ENCODE results near the gene FBXO36. TPM values are rescaled to one million over a fixed set of nuclear protein-coding genes. Genes with fewer than 3 reads are reported as not detected.

FBXO36 gene
- total RNA-seq, 6 donors from 2014 or later: 2.4 to 13.8 (median 4.5) TPM

- Histone ChIP-seq H3K4me3 (no peak overlapping the region), H3K27me3 (no peaks in the 10 kb centered on the region), H3K4me1 (peaks cover 11 to 38% (median 17%) of the 10 kb centered on the region in 4 donors), H3K27ac (no peak overlapping the region), H3K36me3 (peaks cover 0 to 31% (median 10%) of the 10 kb centered on the region in 4 donors), H3K9me3 (no peaks in the 10 kb centered on the region)
- ATAC-seq (ENCODE audit: low FRiP score in 2 of 2) (peak in 1 of 2 donors; percentile 65), DNase-seq (no peak)
- TF ChIP-seq POLR2A (IDR thresholded peaks at IDR 0.05) (no peak), EP300 (IDR thresholded peaks at IDR 0.05) (no peak), POLR2AphosphoS5 (IDR thresholded peaks at IDR 0.05) (no peak), CTCF (IDR thresholded peaks at IDR 0.05) (no peak)
- WGBS, 2 donors: 67 to 74% methylated on average over 3 of the region's 3 CpGs
Observed at GRCh38 chr2:229901819-229902218, 20.5 kb upstream of the FBXO36 start.

GRCh38 chr2:229903037-229903436 lies 19.3 kb upstream of the FBXO36 start:
- ATAC-seq (ENCODE audit: low FRiP score in 2 of 2) (no peak), DNase-seq (no peak)
- Histone ChIP-seq H3K4me3 (no peak overlapping the region), H3K4me1 (peaks cover 11 to 38% (median 13%) of the 10 kb centered on the region in 4 donors), H3K27me3 (no peaks in the 10 kb centered on the region), H3K27ac (no peak overlapping the region), H3K9me3 (no peaks in the 10 kb centered on the region), H3K36me3 (peaks cover 0 to 41% (median 16%) of the 10 kb centered on the region in 4 donors)
- TF ChIP-seq CTCF (IDR thresholded peaks at IDR 0.05) (no peak), POLR2A (IDR thresholded peaks at IDR 0.05) (no peak), POLR2AphosphoS5 (IDR thresholded peaks at IDR 0.05) (no peak), EP300 (IDR thresholded peaks at IDR 0.05) (no peak)
- WGBS, 2 donors: 58 to 74% methylated on average over 3 of the region's 3 CpGs

GRCh38 chr2:229905601-229906000 lies 16.7 kb upstream of the FBXO36 start:
- peaks cover 0 to 45% (median 19%) of the 10 kb centered on the region in 4 donors for H3K36me3 ChIP-seq
- TF ChIP-seq CTCF (IDR thresholded peaks at IDR 0.05): no peak
- no peak for TF ChIP-seq POLR2A (IDR thresholded peaks at IDR 0.05)
- TF ChIP-seq POLR2AphosphoS5 (IDR thresholded peaks at IDR 0.05): no peak
- TF ChIP-seq EP300 (IDR thresholded peaks at IDR 0.05): no peak
- no peak overlapping the region for H3K27ac ChIP-seq
- WGBS, 2 donors: 87 to 92% methylated on average over 2 of the region's 2 CpGs
- no peak for DNase-seq
- no peaks in the 10 kb centered on the region for H3K9me3 ChIP-seq
- ATAC-seq (ENCODE audit: low FRiP score in 2 of 2): no peak
- H3K4me3 ChIP-seq: no peak overlapping the region
- H3K4me1 ChIP-seq: peaks cover 10 to 34% (median 14%) of the 10 kb centered on the region in 4 donors
- no peaks in the 10 kb centered on the region for H3K27me3 ChIP-seq

GRCh38 chr2:229909090-229909489 lies 13.2 kb upstream of the FBXO36 start:
- Histone ChIP-seq H3K27ac (no peak overlapping the region), H3K4me3 (no peak overlapping the region), H3K36me3 (peaks cover 0 to 35% (median 16%) of the 10 kb centered on the region in 4 donors), H3K9me3 (no peaks in the 10 kb centered on the region), H3K27me3 (no peaks in the 10 kb centered on the region), H3K4me1 (peaks cover 21 to 37% (median 33%) of the 10 kb centered on the region in 4 donors)
- TF ChIP-seq EP300 (IDR thresholded peaks at IDR 0.05) (no peak), POLR2A (IDR thresholded peaks at IDR 0.05) (no peak), POLR2AphosphoS5 (IDR thresholded peaks at IDR 0.05) (no peak), CTCF (IDR thresholded peaks at IDR 0.05) (no peak)
- ATAC-seq (ENCODE audit: low FRiP score in 2 of 2) (no peak), DNase-seq (no peak)
- 71 to 78% methylated on average over 2 of the region's 2 CpGs for WGBS, 2 donors

GRCh38 chr2:229910147-229910831 lies 12.0 kb upstream of the FBXO36 start:
- WGBS, 2 donors: 90 to 93% methylated on average over 1 of the region's 1 CpG
- no peak for TF ChIP-seq POLR2AphosphoS5 (IDR thresholded peaks at IDR 0.05)
- TF ChIP-seq POLR2A (IDR thresholded peaks at IDR 0.05): no peak
- no peak for TF ChIP-seq CTCF (IDR thresholded peaks at IDR 0.05)
- no peak for TF ChIP-seq EP300 (IDR thresholded peaks at IDR 0.05)
- no peak overlapping the region for H3K4me3 ChIP-seq
- DNase-seq (no peak), ATAC-seq (ENCODE audit: low FRiP score in 2 of 2) (no peak)
- H3K4me1 ChIP-seq: peaks cover 25 to 49% (median 41%) of the 10 kb centered on the region in 4 donors
- no peaks in the 10 kb centered on the region for H3K27me3 ChIP-seq
- no peak overlapping the region for H3K27ac ChIP-seq
- no peaks in the 10 kb centered on the region for H3K9me3 ChIP-seq
- peaks cover 0 to 27% (median 16%) of the 10 kb centered on the region in 4 donors for H3K36me3 ChIP-seq

Data from upper lobe of left lung (tissue), 6 donors.